Esophagus muscularis mucosa (tissue), 4 donors: ENCODE measurements around the gene UGT1A4. TPM values are rescaled to one million over a fixed set of nuclear protein-coding genes. Genes with fewer than 3 reads are reported as not detected.

Experiments used
- DNase-seq: peaks from one replicate; pipeline ENCODE4 v3.0.0-alpha.2; 2017; ENCODE audit errors: extremely low spot score
- H3K27ac ChIP-seq, 4 donors: fragments of 200-600 bp; sonication (generic); replicated peaks in 1 of 4; 1 replicate in 3 of 4; 2 replicates in 1 of 4; pipeline ENCODE4 v1.5.1; 2016 to 2019; ENCODE audit warnings: mild to moderate bottlenecking in 1 of 4
- H3K27me3 ChIP-seq, 4 donors: fragments of 200-600 bp; sonication (generic); one replicate each; pipeline versions ENCODE4 v1.5.1 to v1.6.0; 2016 to 2019
- H3K36me3 ChIP-seq, 4 donors: fragments of 200-600 bp; sonication (generic); one replicate each; pipeline ENCODE4 v1.5.1; 2016 to 2019
- H3K4me1 ChIP-seq, 4 donors: fragments of 200-600 bp; sonication (generic); one replicate each; pipeline ENCODE4 v1.5.1; 2016 to 2019
- H3K4me3 ChIP-seq, 4 donors: fragments of 200-600 bp; sonication (generic); 1 replicate in 2 of 4; 2 replicates in 2 of 4; pipeline ENCODE4 v1.5.1; 2016 to 2019; ENCODE audit warnings: mild to moderate bottlenecking in 4 of 4, moderate library complexity in 1 of 4
- H3K9me3 ChIP-seq, 4 donors: fragments of 200-600 bp; sonication (generic); 1 replicate in 3 of 4; 2 replicates in 1 of 4; pipeline ENCODE4 v1.5.1; 2016 to 2019
- CTCF ChIP-seq, 3 experiments: fragments of 200-600 bp in 2 of 3; fragments of 450-650 bp in 1 of 3; sonication (generic) in 2 of 3; IDR thresholded peaks; one replicate each; pipeline ENCODE4 v1.5.1; 2017 to 2019; ENCODE audit warnings: antibody characterized with exemption in 3 of 3, mild to moderate bottlenecking in 2 of 3, moderate library complexity in 1 of 3
- EP300 ChIP-seq: sonication (generic); formaldehyde crosslinking; IDR thresholded peaks from one replicate; pipeline ENCODE4 v1.6.1; 2017; ENCODE audit warnings: antibody characterized with exemption
- POLR2A ChIP-seq: fragments of 450-650 bp; IDR thresholded peaks from one replicate; pipeline ENCODE4 v1.6.1; 2017; ENCODE audit warnings: antibody characterized with exemption, moderate library complexity, mild to moderate bottlenecking, low read depth
- POLR2AphosphoS5 ChIP-seq, 2 donors: sonication (generic); formaldehyde crosslinking; IDR thresholded peaks; one replicate each; pipeline ENCODE4 v1.6.1; 2017; ENCODE audit warnings: antibody characterized with exemption in 2 of 2
- WGBS: methylation state at CpG from one replicate; pipeline ENCODE4 v1.1.5; 2018; 5-methylcytosine and 5-hydroxymethylcytosine counted together
- intact Hi-C: fragments of 100-400 bp; cut with DNase I; formaldehyde crosslinking; loops from one replicate; pipeline ENCODE4 v1.15.1; 2023
- total RNA-seq, 4 donors: library from RNA; depleted of rRNA; stranded (reverse); fragments of >200 nt; gene quantifications; one replicate each; pipeline versions ENCODE4 v1.1.0 to v1.2.1, GENCODE V29; 2016

The UGT1A4 gene
- total RNA-seq, 4 donors from 2014 or later, result not detected

- DNase-seq, result no peak
- WGBS, result 75% methylated on average over 4 of the region's 4 CpGs
- Histone ChIP-seq H3K9me3 (no peaks in the 10 kb centered on the region), H3K27ac (no peak overlapping the region), H3K4me1 (no peaks in the 10 kb centered on the region), H3K36me3 (no peaks in the 10 kb centered on the region), H3K4me3 (no peak overlapping the region), H3K27me3 (no peaks in the 10 kb centered on the region)
- intact Hi-C loops, result no loop called here
- no peak for TF ChIP-seq CTCF (IDR thresholded peaks at IDR 0.05)
- TF ChIP-seq EP300, result no peak
- TF ChIP-seq POLR2A, result no peak
- no peak for TF ChIP-seq POLR2AphosphoS5 (IDR thresholded peaks at IDR 0.05)
Measured at GRCh38 chr2:233690444-233690843, 28.1 kb upstream of the UGT1A4 start.

GRCh38 chr2:233691443-233692433 lies 26.8 kb upstream of the UGT1A4 start:
- Histone ChIP-seq H3K9me3 (no peaks in the 10 kb centered on the region), H3K27ac (no peak overlapping the region), H3K27me3 (no peaks in the 10 kb centered on the region), H3K4me3 (no peak overlapping the region), H3K4me1 (no peaks in the 10 kb centered on the region), H3K36me3 (no peaks in the 10 kb centered on the region)
- no peak for DNase-seq
- no peak for TF ChIP-seq CTCF (IDR thresholded peaks at IDR 0.05)
- TF ChIP-seq POLR2A, result no peak
- TF ChIP-seq EP300, result no peak
- TF ChIP-seq POLR2AphosphoS5 (IDR thresholded peaks at IDR 0.05), result no peak
- WGBS, result 85% methylated on average over 10 of the region's 11 CpGs
- intact Hi-C loops, result no loop called here

GRCh38 chr2:233692648-233693047 lies 25.9 kb upstream of the UGT1A4 start, which contains the start of gene UGT1A6:
Gene UGT1A6, plus strand, starts transcription at chr2:233692890. Its CDS starts 115 bp downstream, at chr2:233693005.
- 90% methylated on average over 4 of the region's 4 CpGs for WGBS
- H3K4me3 ChIP-seq, result no peak within 1 kb of the TSS
- H3K27me3 ChIP-seq, result no peaks in the 10 kb centered on the region
- intact Hi-C loops, result no loop called here
- no peaks in the 10 kb centered on the region for H3K4me1 ChIP-seq
- TF ChIP-seq EP300 (no peak), POLR2A (no peak), POLR2AphosphoS5 (IDR thresholded peaks at IDR 0.05) (no peak), CTCF (IDR thresholded peaks at IDR 0.05) (no peak)
- no peaks in the 10 kb centered on the region for H3K36me3 ChIP-seq
- H3K9me3 ChIP-seq, result no peaks in the 10 kb centered on the region
- DNase-seq, result no peak
- H3K27ac ChIP-seq, result no peak within 1 kb of the TSS

GRCh38 chr2:233693963-233694362 lies 24.6 kb upstream of the UGT1A4 start:
- Histone ChIP-seq H3K27ac (no peak overlapping the region), H3K27me3 (no peaks in the 10 kb centered on the region), H3K9me3 (no peaks in the 10 kb centered on the region), H3K4me3 (no peak overlapping the region), H3K4me1 (no peaks in the 10 kb centered on the region), H3K36me3 (no peaks in the 10 kb centered on the region)
- intact Hi-C loops, result no loop called here
- TF ChIP-seq CTCF (IDR thresholded peaks at IDR 0.05), result no peak
- no peak for TF ChIP-seq EP300
- no peak for TF ChIP-seq POLR2A
- TF ChIP-seq POLR2AphosphoS5 (IDR thresholded peaks at IDR 0.05), result no peak
- 88% methylated on average over 6 of the region's 6 CpGs for WGBS
- no peak for DNase-seq
